ENCODE measurements around the gene RAD50.
"Not testable (repeated sequence)": the region's sequence is repeated elsewhere in the genome, so short reads cannot be mapped to it uniquely, and the experiment has no call there.

Gene RAD50

GRCh38 chr5:132543472-132544201, 13.1 kb upstream of the RAD50 start, which contains the start of gene IL5 (continued):
- TF ChIP-seq ESRRG (CRISPR knock-in tag; IDR thresholded peaks at IDR 0.05): no peak
- TF ChIP-seq TOX (CRISPR knock-in tag; IDR thresholded peaks at IDR 0.05; ENCODE audit: borderline replicate concordance): no peak
- no peak for TF ChIP-seq ZNF565 (CRISPR knock-in tag; conservative IDR thresholded peaks at IDR 0.05; ENCODE audit: low read depth)
- TF ChIP-seq ZNF8 (CRISPR knock-in tag; IDR thresholded peaks at IDR 0.05): no peak
- TF ChIP-seq TCF4 (CRISPR knock-in tag; IDR thresholded peaks at IDR 0.05; ENCODE audit: borderline replicate concordance): no peak
- no peak for TF ChIP-seq ZFP3 (CRISPR knock-in tag; IDR thresholded peaks at IDR 0.05)
- no peak for TF ChIP-seq ZFP30 (CRISPR knock-in tag; IDR thresholded peaks at IDR 0.05)
- no peak for TF ChIP-seq ZC3H10 (CRISPR knock-in tag; IDR thresholded peaks at IDR 0.05)
- TF ChIP-seq CREB5 (CRISPR knock-in tag; IDR thresholded peaks at IDR 0.05; ENCODE audit: low read depth): no peak

- no peak for TF ChIP-seq CSRNP3 (CRISPR knock-in tag; IDR thresholded peaks at IDR 0.05)
- TF ChIP-seq TSHZ2 (CRISPR knock-in tag; IDR thresholded peaks at IDR 0.05): no peak
- no peak for TF ChIP-seq CSDC2 (CRISPR knock-in tag; IDR thresholded peaks at IDR 0.05)
- no peak for TF ChIP-seq BACH2 (CRISPR knock-in tag; IDR thresholded peaks at IDR 0.05; ENCODE audit: borderline replicate concordance)
- TF ChIP-seq SNAI2 (CRISPR knock-in tag; IDR thresholded peaks at IDR 0.05): no peak
- TF ChIP-seq TCF4 (CRISPR knock-in tag; IDR thresholded peaks at IDR 0.05; ENCODE audit: borderline replicate concordance): no peak
- no peak for TF ChIP-seq PPARA (CRISPR knock-in tag; IDR thresholded peaks at IDR 0.05; ENCODE audit: borderline replicate concordance)
- no peak for TF ChIP-seq ZC3H10 (CRISPR knock-in tag; IDR thresholded peaks at IDR 0.05)
- no peak for TF ChIP-seq ESRRG (CRISPR knock-in tag; IDR thresholded peaks at IDR 0.05)
- no peak for TF ChIP-seq ZNF565 (CRISPR knock-in tag; conservative IDR thresholded peaks at IDR 0.05; ENCODE audit: low read depth)
- no peak for TF ChIP-seq GLIS3 (CRISPR knock-in tag; IDR thresholded peaks at IDR 0.05)
- no peak for TF ChIP-seq CREB5 (CRISPR knock-in tag; IDR thresholded peaks at IDR 0.05; ENCODE audit: low read depth)
- no peak for TF ChIP-seq ARNTL (CRISPR knock-in tag; IDR thresholded peaks at IDR 0.05; ENCODE audit: borderline replicate concordance, low read depth)
- TF ChIP-seq ZFP3 (CRISPR knock-in tag; IDR thresholded peaks at IDR 0.05): no peak
- no peak for TF ChIP-seq ISL1 (CRISPR knock-in tag; IDR thresholded peaks at IDR 0.05)
- no peak for TF ChIP-seq OSR1 (CRISPR knock-in tag; IDR thresholded peaks at IDR 0.05)
- no peak for ATAC-seq
Measured at GRCh38 chr5:132546108-132546507, 10.7 kb upstream of the RAD50 start.

GRCh38 chr5:132547269-132547668, 9.5 kb upstream of the RAD50 start:
- TF ChIP-seq ZNF565 (CRISPR knock-in tag; conservative IDR thresholded peaks at IDR 0.05; ENCODE audit: low read depth) (no peak), CSRNP3 (CRISPR knock-in tag; IDR thresholded peaks at IDR 0.05) (no peak), SNAI2 (CRISPR knock-in tag; IDR thresholded peaks at IDR 0.05) (no peak), ISL1 (CRISPR knock-in tag; IDR thresholded peaks at IDR 0.05) (no peak)
- no peak for ATAC-seq

GRCh38 chr5:132548834-132549233, 7.9 kb upstream of the RAD50 start:
- not testable (repeated sequence) for ATAC-seq

Data from SK-N-SH treated with all-trans-retinoic acid at 6 μM for 48 hours (cell line).